Measurements from ENCODE around the gene OR6J1.

DNA sequence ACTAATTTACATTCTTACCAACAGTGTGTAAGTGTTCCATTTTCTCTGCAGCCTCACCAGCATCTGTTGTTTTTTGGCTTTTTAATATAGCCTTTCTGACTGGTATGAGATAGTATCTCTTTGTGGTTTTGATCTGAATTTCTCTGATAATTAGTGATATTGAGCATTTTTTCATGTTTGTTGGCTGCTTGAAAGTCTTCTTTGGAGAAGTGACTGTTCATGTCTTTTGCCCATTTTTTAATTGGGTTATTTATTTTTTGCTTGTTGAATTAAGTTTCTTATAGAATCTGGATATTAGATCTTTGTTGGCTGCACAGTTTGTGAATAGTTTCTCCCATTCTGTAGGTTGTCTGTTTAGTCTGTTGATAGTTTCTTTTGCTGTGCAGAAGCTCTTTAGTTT, 48.0 kb upstream of the OR6J1 start:
- TF ChIP-seq POLR2AphosphoS5 (IDR thresholded peaks at IDR 0.05), result no peak
- TF ChIP-seq, protein P1, sequence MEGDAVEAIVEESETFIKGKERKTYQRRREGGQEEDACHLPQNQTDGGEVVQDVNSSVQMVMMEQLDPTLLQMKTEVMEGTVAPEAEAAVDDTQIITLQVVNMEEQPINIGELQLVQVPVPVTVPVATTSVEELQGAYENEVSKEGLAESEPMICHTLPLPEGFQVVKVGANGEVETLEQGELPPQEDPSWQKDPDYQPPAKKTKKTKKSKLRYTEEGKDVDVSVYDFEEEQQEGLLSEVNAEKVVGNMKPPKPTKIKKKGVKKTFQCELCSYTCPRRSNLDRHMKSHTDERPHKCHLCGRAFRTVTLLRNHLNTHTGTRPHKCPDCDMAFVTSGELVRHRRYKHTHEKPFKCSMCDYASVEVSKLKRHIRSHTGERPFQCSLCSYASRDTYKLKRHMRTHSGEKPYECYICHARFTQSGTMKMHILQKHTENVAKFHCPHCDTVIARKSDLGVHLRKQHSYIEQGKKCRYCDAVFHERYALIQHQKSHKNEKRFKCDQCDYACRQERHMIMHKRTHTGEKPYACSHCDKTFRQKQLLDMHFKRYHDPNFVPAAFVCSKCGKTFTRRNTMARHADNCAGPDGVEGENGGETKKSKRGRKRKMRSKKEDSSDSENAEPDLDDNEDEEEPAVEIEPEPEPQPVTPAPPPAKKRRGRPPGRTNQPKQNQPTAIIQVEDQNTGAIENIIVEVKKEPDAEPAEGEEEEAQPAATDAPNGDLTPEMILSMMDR (IDR thresholded peaks at IDR 0.05), result no peak
